HG03196 (cell line): ENCODE measurements around the gene CDKL4.
"Not testable (repeated sequence)": the region's sequence is repeated elsewhere in the genome, so short reads cannot be mapped to it uniquely, and the experiment has no call there.

Experiments used
- ATAC-seq: cut with Tn5 transposase; IDR thresholded peaks from one replicate; pipeline ENCODE4 v1.9.1; 2021; ENCODE audit not compliant: unreplicated experiment

Gene CDKL4

DNA sequence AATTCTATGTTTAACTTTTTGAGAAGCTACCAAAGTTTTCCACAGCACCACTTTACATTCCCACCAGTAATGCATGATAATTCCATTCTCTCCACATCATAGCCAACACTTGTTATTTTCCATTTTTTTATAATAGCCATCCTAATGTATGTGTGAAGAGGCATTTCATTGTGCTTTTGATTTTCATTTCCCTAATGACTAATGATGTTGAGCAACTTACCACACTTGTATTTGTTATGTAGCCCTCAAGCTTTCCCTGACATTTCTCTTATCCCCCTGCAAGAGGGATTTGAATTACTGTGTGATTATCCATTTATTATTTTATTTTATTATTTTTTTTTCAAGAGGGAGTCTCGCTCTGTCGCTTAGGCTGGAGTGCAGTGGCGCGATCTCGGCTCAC is 99.4 kb downstream of the CDKL4 start:
- no peak for ATAC-seq

DNA sequence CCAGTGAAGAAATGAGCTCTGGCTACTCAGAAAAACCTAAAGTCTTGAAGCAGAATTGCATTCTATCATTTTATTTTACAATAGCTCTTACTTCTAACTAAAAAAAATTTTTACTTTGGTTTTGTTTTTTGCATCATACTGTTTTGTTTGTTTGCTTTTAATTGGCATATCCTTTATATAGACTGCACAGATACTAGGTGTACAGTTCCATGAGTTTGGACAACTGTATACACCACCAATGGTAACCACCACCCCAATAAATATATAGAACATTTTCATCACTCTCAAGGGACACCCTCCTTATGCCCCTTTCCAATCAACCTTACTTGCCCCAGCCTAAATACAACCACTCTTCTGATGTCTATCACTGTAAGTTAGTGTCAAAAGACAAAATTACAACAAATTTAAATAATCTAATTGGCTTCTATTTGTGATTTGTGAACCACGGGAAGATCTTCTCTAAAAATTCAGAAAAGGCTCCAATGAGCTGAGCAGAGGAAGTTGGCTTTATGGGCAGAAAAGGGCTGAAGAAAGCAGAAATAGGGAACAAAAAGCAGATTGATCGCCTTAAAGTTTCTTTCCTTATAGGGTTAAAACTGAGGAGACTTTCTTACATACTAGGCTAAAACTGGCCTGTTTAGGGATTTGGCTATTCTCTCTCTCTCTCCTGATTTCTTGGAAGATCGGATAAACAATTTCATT is 100.7 kb downstream of the CDKL4 start:
- ATAC-seq: no peak

DNA sequence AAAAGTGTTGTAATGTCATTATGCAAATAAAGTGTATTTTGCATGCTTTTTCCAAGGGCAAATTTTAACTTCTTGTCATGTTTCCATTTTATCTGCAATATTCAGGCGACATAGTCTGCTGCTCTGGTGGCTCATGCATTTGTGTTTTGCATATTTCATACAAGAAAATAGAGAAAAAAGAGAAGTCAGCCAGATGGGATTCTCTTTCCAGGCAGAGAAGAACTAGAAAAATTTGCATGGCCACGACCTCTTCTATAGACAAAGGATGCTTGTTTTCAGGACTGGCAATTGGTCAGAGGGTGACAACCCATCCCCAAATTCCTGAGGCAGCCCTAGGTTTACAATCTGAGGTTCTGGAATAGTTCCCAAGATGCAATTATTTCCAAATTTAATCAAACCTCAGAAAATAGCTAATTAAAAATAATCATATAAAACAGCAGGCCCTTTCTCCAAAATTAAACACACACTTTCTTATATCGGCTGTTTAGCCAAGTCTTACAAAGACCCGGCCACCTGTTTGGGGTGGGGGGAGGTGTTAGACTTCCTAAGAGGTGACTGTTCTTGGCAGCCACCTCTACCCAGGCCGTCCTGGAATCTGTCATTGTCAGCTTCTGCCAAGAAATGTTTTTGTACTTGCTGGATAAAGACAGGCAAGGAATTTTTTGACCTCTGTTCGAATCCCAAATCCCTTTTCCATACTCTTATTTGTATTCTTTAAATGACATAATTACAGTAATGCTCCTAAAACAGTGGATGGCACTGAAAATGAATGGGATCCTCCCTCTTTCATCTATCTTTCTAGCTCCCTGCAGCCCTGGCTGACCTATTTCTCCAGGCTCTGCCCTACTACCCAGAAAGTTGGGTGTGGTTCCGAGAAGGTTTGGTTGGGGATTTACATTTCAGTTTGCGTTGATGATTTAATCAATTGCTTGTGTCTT is 102.2 kb downstream of the CDKL4 start:
- no peak for ATAC-seq

DNA sequence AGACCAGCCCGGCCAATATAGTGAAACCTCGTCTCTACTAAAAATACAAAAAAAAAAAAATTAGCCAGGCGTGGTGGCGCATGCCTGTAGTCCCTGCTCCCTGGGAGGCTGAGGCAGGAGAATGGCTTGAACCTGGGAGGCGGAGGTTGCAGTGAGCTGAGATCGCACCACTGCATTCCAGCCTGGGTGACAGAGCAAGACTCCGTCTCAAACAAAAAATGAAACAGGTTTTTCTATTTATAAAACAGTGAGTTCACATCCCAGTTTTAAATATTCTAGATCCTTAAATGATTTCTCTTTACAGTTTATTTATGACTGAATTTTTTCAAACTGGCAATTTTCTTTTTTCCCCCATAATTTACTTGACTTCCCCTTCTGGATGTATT is 102.8 kb downstream of the CDKL4 start:
- ATAC-seq: not testable (repeated sequence)

DNA sequence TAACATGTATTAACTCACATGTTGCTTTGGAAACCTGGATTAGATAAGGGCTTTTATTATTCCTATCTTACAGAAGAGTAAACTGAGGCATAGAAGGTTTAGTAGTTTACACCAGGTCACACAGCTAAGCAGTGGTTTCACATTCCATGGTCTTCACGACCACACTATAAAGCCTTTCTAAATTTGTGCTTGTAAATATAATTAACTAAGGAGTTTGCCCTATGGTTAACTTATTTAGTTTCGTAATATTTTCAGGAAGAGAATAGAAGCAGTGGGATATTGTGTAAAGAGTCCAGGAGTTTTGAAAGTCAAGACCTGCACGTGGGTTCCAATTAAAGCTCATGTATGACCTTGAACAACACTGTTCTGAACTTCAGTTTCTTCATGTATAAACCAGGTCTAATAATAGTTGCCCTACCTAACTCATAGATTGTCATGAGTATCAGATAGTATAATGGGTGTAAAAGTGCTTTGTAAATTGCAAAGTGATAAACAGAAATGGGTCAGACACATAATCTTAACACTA is 103.4 kb downstream of the CDKL4 start:
- ATAC-seq: no peak

DNA sequence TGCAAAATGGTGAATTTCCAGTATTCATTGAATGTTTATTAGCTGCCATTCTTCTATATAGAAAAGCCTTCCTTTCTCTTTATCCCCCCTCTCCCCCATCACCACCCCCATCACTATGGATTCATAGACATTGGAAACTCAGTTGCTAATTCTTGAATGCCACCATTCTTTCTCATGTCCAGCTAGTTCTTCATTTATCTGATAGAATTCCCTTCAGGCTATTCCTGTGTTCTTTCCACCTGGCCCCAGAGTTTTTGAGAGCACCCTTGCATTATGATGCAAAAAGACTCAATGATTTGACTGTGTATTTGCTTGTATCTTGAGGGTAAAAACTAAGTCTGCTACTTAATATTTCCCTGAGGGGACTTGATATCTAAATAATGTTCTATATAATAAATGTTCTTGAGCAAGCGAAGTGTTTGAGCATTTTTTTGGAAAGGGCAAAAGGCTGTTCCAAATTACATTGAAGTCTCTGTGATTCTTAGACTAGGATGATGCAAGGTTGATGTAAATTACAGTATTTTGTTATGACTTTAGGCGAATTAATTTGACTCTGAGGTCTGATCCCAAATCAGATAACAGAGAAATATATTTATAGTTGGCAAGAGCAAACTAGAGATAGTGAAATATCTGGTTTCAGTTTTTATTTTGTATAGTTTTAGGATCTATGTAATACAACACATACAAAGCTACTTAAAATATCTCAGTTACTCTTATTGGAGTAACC is 104.1 kb downstream of the CDKL4 start:
- ATAC-seq: no peak

DNA sequence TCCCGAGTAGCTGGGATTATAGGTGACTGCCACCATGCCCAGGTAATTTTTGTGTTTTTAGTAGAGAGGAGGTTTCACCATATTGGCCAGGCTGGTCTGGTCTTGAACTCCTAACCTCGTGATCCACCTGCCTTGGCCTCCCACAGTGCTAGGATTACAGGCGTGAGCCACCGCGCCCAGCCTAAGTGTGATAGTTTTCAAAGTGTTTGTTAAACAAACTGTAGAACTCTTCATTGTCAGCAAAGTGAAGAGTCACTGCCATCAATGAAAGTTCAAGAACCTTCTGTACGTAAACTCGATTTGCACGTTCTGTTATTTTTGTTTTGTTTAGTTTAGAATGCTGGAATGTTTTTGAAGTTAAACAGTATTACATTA is 104.9 kb downstream of the CDKL4 start:
- no peak for ATAC-seq

DNA sequence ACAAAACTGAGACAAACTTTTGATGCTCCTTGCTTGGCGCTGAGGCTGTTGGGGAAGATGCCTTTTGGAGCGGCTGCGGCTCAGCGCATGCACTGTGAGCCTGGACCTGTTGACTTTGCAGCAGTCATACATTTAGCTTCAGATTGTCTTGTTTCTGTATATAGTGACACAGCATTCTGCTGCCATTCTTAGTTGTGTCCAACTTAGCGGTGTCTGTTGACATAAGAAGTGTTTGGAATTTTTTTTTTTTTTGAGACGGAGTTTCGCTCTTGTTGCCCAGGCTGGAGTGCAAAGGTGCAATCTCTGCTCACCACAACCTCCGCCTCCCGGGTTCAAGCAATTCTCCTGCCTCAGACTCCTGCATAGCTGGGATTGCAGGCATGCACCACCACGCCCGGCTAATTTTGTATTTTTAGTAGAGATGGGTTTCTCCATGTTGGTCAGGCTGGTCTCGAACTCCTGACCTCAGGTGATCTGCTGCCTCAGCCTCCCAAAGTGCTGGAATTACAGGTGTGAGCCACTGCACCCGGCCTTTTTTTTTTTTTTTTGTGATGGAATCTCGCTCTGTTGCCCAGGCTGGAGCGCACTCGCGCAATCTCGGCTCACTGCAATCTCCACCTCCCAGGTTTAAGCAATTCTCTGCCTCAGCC is 105.5 kb downstream of the CDKL4 start:
- not testable (repeated sequence) for ATAC-seq

DNA sequence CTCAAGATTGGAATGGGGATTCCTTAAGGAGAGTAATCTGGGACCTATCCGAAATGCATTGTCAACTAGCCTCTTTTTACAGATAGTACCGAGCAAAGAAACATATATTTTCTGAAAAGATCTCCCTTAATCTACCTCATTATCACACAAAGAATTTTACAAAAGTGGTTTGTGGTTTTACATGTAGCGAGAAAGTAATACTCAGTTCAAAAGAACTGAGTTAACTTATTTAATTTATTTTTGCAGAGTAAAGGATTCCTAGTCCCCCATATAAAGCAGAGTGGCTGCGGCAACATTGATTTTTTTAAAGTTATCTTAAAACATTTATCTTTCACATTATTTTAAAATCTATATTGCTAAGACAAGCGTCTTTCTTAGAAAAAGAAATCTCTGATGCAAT is 107.0 kb downstream of the CDKL4 start:
- no peak for ATAC-seq

DNA sequence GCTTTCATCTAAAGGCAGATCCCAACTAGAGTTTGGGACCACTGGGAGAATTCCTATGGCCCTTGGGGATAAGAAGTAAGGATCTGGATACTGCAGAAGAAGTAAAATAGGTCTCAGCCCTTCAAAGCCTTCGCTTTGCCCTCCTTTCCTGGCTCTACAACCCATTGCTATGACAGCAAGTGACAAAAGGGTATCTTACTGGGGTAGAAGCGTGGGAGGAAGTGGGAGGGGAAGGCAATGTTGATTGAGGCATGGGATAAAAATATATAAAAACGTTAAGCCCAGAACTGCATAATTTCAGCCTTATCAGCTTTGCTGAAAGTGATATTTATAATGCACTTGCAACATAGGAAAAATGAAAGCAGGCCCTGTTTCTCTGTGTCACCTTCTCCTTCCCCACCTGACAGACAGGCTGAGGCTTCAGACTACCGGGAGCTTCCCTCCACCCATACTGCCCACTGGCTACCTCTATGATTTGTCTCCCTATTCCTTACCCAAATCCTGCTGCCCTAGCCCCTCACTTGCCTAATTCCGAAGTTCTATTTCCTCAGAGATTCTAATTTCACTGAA is 108.0 kb downstream of the CDKL4 start:
- no peak for ATAC-seq

DNA sequence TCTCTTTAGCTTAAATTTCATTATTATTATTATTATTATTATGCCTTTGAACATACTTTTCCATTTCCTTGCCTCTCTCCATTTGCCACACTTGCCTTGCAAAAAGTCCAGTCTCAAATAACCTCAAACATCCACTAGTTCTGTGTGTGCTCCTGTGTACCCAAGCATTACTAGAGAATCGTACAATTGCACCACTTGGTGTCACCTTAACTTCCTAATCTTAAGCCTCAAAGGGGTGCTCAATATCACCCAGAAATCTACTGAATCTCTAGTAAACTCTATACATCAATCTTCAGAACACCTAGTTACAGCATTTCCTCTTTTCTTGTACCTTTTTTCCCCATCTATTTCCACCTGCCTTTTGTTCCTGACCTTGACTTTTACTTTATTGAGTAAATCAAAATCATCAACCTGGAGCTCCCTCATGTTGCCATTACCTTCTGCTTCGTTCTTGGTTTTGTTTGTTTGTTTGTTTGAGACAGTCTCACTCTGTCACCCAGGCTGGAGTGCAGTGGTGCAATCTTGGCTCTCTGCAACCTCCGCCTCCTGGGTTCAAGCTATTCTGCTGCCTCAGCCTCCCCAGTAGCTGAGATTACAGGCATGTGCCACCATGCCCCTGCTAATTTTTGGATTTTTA is 110.4 kb downstream of the CDKL4 start:
- no peak for ATAC-seq

DNA sequence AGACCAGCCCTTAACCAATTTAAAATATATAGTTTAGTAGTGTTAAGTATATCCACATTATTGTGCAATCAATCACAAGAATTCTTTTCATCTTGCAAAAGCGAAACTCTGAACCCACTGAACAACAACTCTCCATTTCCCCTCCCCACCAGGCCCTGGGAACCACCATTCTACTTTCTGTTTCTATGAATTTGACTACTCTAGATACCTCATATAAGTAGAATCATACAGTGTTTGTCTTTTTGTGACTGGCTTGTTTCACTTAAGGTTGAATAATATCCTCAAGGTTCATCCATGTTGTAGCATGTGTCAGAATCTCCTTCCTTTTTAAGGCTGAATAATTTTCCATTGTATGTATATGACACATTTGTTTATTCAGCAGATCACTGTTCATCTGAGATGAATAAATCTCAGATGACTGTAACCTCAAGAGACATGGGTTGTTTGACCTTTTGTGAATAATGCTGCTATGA is 114.8 kb downstream of the CDKL4 start:
- peak; percentile 51 for ATAC-seq

DNA sequence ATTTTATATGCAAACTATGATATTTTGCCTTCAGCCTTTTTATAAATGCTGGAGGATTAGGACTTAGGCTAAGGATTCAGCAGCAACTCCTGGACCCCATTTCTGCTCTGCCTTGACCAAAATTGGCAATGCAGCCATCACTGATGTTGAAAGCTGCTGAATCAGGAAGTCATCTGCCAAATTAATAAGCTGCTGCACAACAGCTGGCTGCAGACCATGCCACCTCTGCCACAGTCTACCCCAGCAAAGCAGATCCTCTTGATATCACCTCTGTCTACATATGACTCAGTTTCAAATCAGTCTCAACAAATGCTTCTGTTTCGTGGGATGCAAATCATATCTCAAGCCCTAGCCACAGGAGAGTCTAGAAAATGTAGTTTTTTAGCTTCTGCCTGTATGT is 115.8 kb downstream of the CDKL4 start:
- peak; percentile 50 for ATAC-seq
